H1 (cell line): ENCODE results near the gene FAT2. TPM values are rescaled to one million over a fixed set of nuclear protein-coding genes. Genes with fewer than 3 reads are reported as not detected.

Experiments
- ASH2L ChIP-seq: fragments of 200-600, 300-600 bp; sonication (generic); IDR thresholded peaks from one replicate; pipeline ENCODE4 v1.7.1; 2017; ENCODE audit warnings: low read length
- ATF3 ChIP-seq: IDR thresholded peaks from 2 replicates; pipeline ENCODE4 v1.6.1; 2011; ENCODE audit warnings: low read depth, mild to moderate bottlenecking, low read length; ENCODE audit not compliant: insufficient read depth
- BCL11A ChIP-seq, 2 experiments: IDR thresholded peaks; one replicate each; pipeline ENCODE4 v1.6.1; 2011; ENCODE audit warnings: low read depth in 2 of 2, low read length in 2 of 2, mild to moderate bottlenecking in 2 of 2
- BRCA1 ChIP-seq: IDR thresholded peaks from 2 replicates; pipeline ENCODE4 v1.6.1; 2012; ENCODE audit warnings: low read depth, low read length, improper control_type of control experiment
- CBX5 ChIP-seq: fragments of 300-800, 300-1000 bp; sonication (generic); IDR thresholded peaks from 2 replicates; pipeline ENCODE4 v1.7.1; 2016; ENCODE audit warnings: antibody characterized with exemption, low read length, low read depth
- CREB1 ChIP-seq: IDR thresholded peaks from 2 replicates; pipeline ENCODE4 v1.6.1; 2012; ENCODE audit warnings: inconsistent platforms
- CTCF ChIP-seq, 3 experiments: IDR thresholded peaks; 1 replicate in 2 of 3; 2 replicates in 1 of 3; pipeline versions ENCODE4 v1.5.1 to v1.6.1; 2011; ENCODE audit warnings: low read length in 3 of 3, mild to moderate bottlenecking in 3 of 3, inconsistent platforms in 2 of 3, low read depth in 1 of 3, moderate library complexity in 1 of 3; ENCODE audit not compliant: insufficient read depth in 1 of 3; ENCODE audit errors: control extremely low read depth in 1 of 3
- E2F6 ChIP-seq: IDR thresholded peaks from 2 replicates; pipeline ENCODE4 v1.6.1; 2012; ENCODE audit warnings: inconsistent platforms
- EZH2 ChIP-seq: fragments of 200-600 bp; sonication (generic); IDR thresholded peaks from 2 replicates; pipeline ENCODE4 v1.7.1; 2012; ENCODE audit warnings: low read depth, mild to moderate bottlenecking, moderate library complexity, low read length, inconsistent platforms; ENCODE audit not compliant: severe bottlenecking
- GTF2F1 ChIP-seq: IDR thresholded peaks from 2 replicates; pipeline ENCODE4 v1.6.1; 2012; ENCODE audit warnings: low read depth, low read length, improper control_type of control experiment, borderline replicate concordance
- HDAC2 ChIP-seq, 2 experiments: fragments of 300-600 bp in 1 of 2; sonication (generic) in 1 of 2; IDR thresholded peaks; 2 replicates each; pipeline ENCODE4 v1.6.1; 2011 to 2012; ENCODE audit warnings: low read depth in 2 of 2, low read length in 2 of 2, mild to moderate bottlenecking in 2 of 2, moderate library complexity in 2 of 2, borderline replicate concordance in 1 of 2, inconsistent platforms in 1 of 2
- JUN ChIP-seq: IDR thresholded peaks from 2 replicates; pipeline ENCODE4 v1.6.1; 2011; ENCODE audit warnings: low read depth, mild to moderate bottlenecking, improper control_type of control experiment, low read length
- KDM1A ChIP-seq: fragments of 200-600, 300-600 bp; sonication (generic); IDR thresholded peaks from 2 replicates; pipeline ENCODE4 v1.7.1; 2016; ENCODE audit warnings: mild to moderate bottlenecking, low read length, borderline replicate concordance
- PHF8 ChIP-seq: fragments of 200-600 bp; sonication (generic); conservative IDR thresholded peaks from 2 replicates; pipeline ENCODE4 v1.7.1; 2012; ENCODE audit warnings: low read depth, mild to moderate bottlenecking, inconsistent platforms, low read length, moderate library complexity
- POLR2A ChIP-seq, 2 experiments: IDR thresholded peaks; 1 replicate in 1 of 2; 2 replicates in 1 of 2; pipeline ENCODE4 v1.6.1; 2011; ENCODE audit warnings: low read depth in 2 of 2, low read length in 2 of 2, mild to moderate bottlenecking in 2 of 2; ENCODE audit errors: control extremely low read depth in 1 of 2
- SIRT6 ChIP-seq: IDR thresholded peaks from one replicate; pipeline ENCODE4 v1.7.1; 2012; ENCODE audit warnings: low read length, inconsistent platforms
- SIX5 ChIP-seq: IDR thresholded peaks from 2 replicates; pipeline ENCODE4 v1.6.1; 2011; ENCODE audit warnings: mild to moderate bottlenecking, low read depth, low read length
- SP1 ChIP-seq: IDR thresholded peaks from 2 replicates; pipeline ENCODE4 v1.6.1; 2011; ENCODE audit warnings: low read depth, low read length
- SUZ12 ChIP-seq: fragments of 200-600 bp; sonication (generic); IDR thresholded peaks from 2 replicates; pipeline ENCODE4 v1.6.1; 2012; ENCODE audit warnings: mild to moderate bottlenecking, inconsistent platforms, low read length, moderate library complexity, mixed read lengths
- TAF7 ChIP-seq: optimal IDR thresholded peaks from 2 replicates; pipeline ENCODE3; 2011; ENCODE audit warnings: low read depth, mild to moderate bottlenecking, inconsistent platforms, low read length, moderate library complexity, borderline replicate concordance
- YY1 ChIP-seq: IDR thresholded peaks from 2 replicates; pipeline ENCODE4 v1.6.1; 2011; ENCODE audit warnings: low read depth, mild to moderate bottlenecking, low read length
- ZNF274 ChIP-seq: IDR thresholded peaks from 2 replicates; pipeline ENCODE4 v1.7.0; 2012; ENCODE audit warnings: low read length, borderline replicate concordance; ENCODE audit errors: extremely low read depth
- polyA plus RNA-seq, 7 experiments: library from polyadenylated mRNA; depleted of rRNA in 3 of 7; stranded (reverse) in 5 of 7; unstranded in 2 of 7; fragments of >200 nt in 5 of 7; fragments of 200-250 nt in 2 of 7; gene quantifications; 1 replicate in 5 of 7; 2 replicates in 1 of 7; 4 replicates in 1 of 7; pipeline versions ENCODE4 v1.2.1 to v1.2.3, GENCODE V29; 2011 to 2013; ENCODE audit warnings: missing spikeins in 2 of 7, mixed read lengths in 2 of 7
- total RNA-seq: library from RNA; stranded (reverse); fragmentation: NEBNext Ultra II Directional; extraction: Animal tissue kit (Norgen Biotek cat#: 25700); gene quantifications from 2 replicates; pipeline ENCODE4 v1.2.1, GENCODE V29; 2021

Gene FAT2
- total and polyA plus RNA-seq, 2 of the 8 experiments (the other 6 are each of a cell fraction or from before 2014, with no cell fraction given): 0.12 to 0.30 TPM

- no peak for TF ChIP-seq SIRT6
- TF ChIP-seq SUZ12: no peak
- no peak for TF ChIP-seq BRCA1
- TF ChIP-seq BCL11A (IDR thresholded peaks at IDR 0.05; ENCODE audit: low read depth in 2 of 2, low read length in 2 of 2): no peak
- TF ChIP-seq CTCF (IDR thresholded peaks at IDR 0.05; ENCODE audit: control extremely low read depth in 1 of 3, insufficient read depth in 1 of 3, low read depth in 1 of 3, low read length in 3 of 3): no peak
- no peak for TF ChIP-seq CREB1
- TF ChIP-seq YY1: peak; percentile 61; the same call in 1 of the 2 replicates
- TF ChIP-seq SP1: no peak
- TF ChIP-seq SIX5: no peak
- no peak for TF ChIP-seq CBX5
- no peak for TF ChIP-seq POLR2A (IDR thresholded peaks at IDR 0.05; ENCODE audit: control extremely low read depth in 1 of 2, low read depth in 2 of 2, low read length in 2 of 2)
- no peak for TF ChIP-seq ATF3
- TF ChIP-seq PHF8: no peak
- TF ChIP-seq TAF7: no peak
- TF ChIP-seq EZH2: no peak
- no peak; a peak in 2 of 4 replicates for TF ChIP-seq HDAC2 (IDR thresholded peaks at IDR 0.05; ENCODE audit: borderline replicate concordance in 1 of 2, low read depth in 2 of 2, low read length in 2 of 2)
- no peak for TF ChIP-seq ZNF274
- TF ChIP-seq E2F6: no peak
- TF ChIP-seq JUN: no peak
- no peak for TF ChIP-seq GTF2F1
- TF ChIP-seq ASH2L: no peak
- no peak for TF ChIP-seq KDM1A
These were observed 5.9 kb upstream of the FAT2 start (continued) for GRCh38 chr5:151596828-151597539.
